Testis (tissue), 2 donors: Measurements from ENCODE around the gene SLC15A4.

ENCODE experiments used
- CTCF ChIP-seq, 3 experiments: fragments of 450-650 bp in 2 of 3; fragments of 200-600 bp in 1 of 3; sonication (generic) in 1 of 3; IDR thresholded peaks; one replicate each; pipeline ENCODE4 v1.5.1; 2016 to 2019; ENCODE audit warnings: antibody characterized with exemption in 3 of 3, mild to moderate bottlenecking in 2 of 3, moderate library complexity in 1 of 3
- POLR2A ChIP-seq: fragments of 450-650 bp; IDR thresholded peaks from one replicate; pipeline ENCODE4 v1.6.1; 2017; ENCODE audit warnings: antibody characterized with exemption, mild to moderate bottlenecking, moderate library complexity

- no peak for TF ChIP-seq POLR2A
- TF ChIP-seq CTCF (IDR thresholded peaks at IDR 0.05), result no peak
Measured at GRCh38 chr12:128787827-128788226, 35.9 kb downstream of the SLC15A4 start.
